ENCODE data around the gene CUX1.

The CUX1 gene

DNA sequence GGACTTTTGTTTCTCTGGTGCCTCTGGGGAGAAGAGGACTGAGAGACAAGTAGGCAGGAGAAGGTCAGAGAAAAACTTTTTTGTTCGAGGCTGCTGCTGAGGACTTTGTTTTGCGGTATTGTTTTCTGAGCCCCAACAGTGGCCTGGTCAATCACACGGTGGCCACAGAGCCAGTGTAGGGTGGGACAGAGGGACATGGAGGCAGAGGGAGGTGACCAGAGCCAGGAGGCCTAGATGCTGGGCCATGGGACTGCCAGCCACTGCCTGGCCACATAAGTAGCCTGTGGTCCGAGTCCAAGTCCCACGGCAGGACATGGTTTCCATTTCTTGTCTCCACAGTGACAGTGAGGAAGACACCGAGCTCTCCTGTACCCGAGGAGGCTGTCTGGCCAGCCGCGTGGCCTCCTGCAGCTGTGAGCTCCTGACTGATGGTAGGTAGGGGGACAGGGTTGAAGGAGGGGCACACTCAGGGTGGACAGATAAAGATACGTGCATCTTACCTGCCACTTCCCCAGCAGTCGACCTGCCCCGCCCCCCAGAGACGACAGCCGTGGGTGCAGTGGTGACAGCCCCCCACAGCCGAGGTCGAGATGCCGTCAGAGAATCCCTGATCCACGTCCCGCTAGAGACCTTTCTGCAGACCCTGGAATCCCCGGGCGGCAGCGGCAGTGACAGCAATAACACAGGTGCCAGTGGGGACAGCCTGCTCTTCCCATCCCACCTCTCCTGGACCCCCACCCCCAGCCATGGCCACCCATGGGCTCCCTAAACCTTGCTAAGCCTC, 496.8 kb downstream of the CUX1 start:
- no peaks in the 10 kb centered on the region for H3K36me3 ChIP-seq (ENCODE audit: low read depth)

DNA sequence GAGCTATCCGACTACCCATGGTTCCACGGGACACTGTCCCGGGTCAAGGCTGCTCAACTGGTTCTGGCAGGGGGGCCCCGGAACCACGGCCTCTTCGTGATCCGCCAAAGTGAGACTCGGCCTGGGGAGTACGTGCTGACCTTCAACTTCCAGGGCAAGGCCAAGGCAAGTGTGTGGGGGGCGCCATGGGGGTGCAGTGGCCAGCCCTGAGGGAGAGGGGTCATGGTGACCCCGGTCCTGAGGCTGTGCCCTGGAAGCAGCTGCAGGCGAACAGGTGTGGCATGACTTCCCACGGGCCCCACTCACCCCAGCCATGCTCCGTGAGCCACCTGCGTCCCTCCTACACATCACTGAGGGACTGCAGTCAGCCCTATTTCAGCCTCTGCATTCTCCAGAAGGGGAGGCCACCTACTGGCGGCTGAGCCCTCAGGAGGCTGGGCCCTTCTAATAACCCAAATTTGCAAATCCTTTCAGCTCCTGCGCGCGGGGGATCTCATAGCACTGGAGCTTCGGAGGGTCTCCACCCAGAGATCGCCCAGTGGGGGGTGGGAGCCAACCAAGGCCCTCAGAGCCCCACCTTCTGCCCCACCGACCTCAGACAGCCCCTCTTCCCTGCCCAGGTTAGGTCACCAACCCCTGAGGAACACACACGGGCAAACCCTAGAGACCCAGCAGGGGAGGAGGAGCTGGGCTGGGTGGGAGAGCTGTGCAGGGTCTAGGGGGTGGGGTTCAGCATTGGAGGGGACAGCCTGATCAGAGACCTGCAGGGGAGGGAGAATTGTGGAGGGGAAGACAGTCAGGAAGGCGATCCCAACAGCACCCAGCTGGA, 500.0 kb downstream of the CUX1 start:
- Histone ChIP-seq H3K4me3 (ENCODE audit: severe bottlenecking) (no peak overlapping the region), H3K9me3 (ENCODE audit: severe bottlenecking) (no peaks in the 10 kb centered on the region), H3K4me1 (ENCODE audit: insufficient read depth, poor library complexity, severe bottlenecking) (peaks cover 5% of the 10 kb centered on the region), H3K27ac (ENCODE audit: poor library complexity, severe bottlenecking) (no peak overlapping the region), H3K27me3 (ENCODE audit: insufficient read depth, poor library complexity, severe bottlenecking) (no peaks in the 10 kb centered on the region), H3K36me3 (ENCODE audit: low read depth) (no peaks in the 10 kb centered on the region)
- TF ChIP-seq, protein P1, sequence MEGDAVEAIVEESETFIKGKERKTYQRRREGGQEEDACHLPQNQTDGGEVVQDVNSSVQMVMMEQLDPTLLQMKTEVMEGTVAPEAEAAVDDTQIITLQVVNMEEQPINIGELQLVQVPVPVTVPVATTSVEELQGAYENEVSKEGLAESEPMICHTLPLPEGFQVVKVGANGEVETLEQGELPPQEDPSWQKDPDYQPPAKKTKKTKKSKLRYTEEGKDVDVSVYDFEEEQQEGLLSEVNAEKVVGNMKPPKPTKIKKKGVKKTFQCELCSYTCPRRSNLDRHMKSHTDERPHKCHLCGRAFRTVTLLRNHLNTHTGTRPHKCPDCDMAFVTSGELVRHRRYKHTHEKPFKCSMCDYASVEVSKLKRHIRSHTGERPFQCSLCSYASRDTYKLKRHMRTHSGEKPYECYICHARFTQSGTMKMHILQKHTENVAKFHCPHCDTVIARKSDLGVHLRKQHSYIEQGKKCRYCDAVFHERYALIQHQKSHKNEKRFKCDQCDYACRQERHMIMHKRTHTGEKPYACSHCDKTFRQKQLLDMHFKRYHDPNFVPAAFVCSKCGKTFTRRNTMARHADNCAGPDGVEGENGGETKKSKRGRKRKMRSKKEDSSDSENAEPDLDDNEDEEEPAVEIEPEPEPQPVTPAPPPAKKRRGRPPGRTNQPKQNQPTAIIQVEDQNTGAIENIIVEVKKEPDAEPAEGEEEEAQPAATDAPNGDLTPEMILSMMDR (IDR thresholded peaks at IDR 0.05; ENCODE audit: poor library complexity, severe bottlenecking), result no peak
- DNase-seq (ENCODE audit: low spot score) (no peak), ATAC-seq (ENCODE audit: low read depth) (no peak)

More for the DNA sequence above, 496.8 kb downstream of the CUX1 start:
- Histone ChIP-seq H3K4me3 (ENCODE audit: severe bottlenecking) (no peak overlapping the region), H3K9me3 (ENCODE audit: severe bottlenecking) (no peaks in the 10 kb centered on the region), H3K27ac (ENCODE audit: poor library complexity, severe bottlenecking) (no peak overlapping the region), H3K27me3 (ENCODE audit: insufficient read depth, poor library complexity, severe bottlenecking) (no peaks in the 10 kb centered on the region), H3K4me1 (ENCODE audit: insufficient read depth, poor library complexity, severe bottlenecking) (peaks cover 5% of the 10 kb centered on the region)
- TF ChIP-seq, protein P1 (IDR thresholded peaks at IDR 0.05; ENCODE audit: poor library complexity, severe bottlenecking), result no peak
- DNase-seq (ENCODE audit: low spot score), result no peak
- no peak for ATAC-seq (ENCODE audit: low read depth)

DNA sequence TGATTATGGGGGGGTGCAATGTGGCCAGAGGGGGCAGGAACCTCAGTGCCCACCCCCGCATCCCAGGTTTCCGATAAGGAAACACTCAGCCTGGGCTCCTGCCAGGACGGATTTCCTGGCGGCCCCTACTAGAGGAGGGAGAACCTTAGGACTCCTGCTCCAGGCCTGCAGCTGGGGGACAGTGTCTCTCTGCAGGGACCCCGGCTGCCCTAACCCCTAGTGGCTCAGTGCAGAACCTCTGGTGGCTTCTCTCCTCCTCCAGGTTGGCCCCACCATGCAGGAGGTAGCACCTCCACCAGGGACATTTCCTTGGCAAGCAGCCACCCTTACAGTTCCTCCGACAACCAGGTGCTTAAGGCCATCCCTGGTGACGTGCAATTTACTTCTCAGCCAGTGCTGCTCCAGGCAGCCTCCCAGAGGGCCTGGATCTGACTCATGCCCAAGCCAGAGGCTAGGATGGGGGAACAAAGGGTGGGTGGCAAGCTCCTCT, 501.1 kb downstream of the CUX1 start:
- H3K27ac ChIP-seq (ENCODE audit: poor library complexity, severe bottlenecking), result peak overlapping the region; percentile 14
- H3K36me3 ChIP-seq (ENCODE audit: low read depth), result no peaks in the 10 kb centered on the region
- no peaks in the 10 kb centered on the region for H3K9me3 ChIP-seq (ENCODE audit: severe bottlenecking)
- TF ChIP-seq, protein P1 (IDR thresholded peaks at IDR 0.05; ENCODE audit: poor library complexity, severe bottlenecking), result no peak
- ATAC-seq (ENCODE audit: low read depth) (peak; percentile 95), DNase-seq (ENCODE audit: low spot score) (peak; percentile 74)
- H3K4me3 ChIP-seq (ENCODE audit: severe bottlenecking), result no peak overlapping the region
- H3K4me1 ChIP-seq (ENCODE audit: insufficient read depth, poor library complexity, severe bottlenecking), result peaks cover 5% of the 10 kb centered on the region
- H3K27me3 ChIP-seq (ENCODE audit: insufficient read depth, poor library complexity, severe bottlenecking), result no peaks in the 10 kb centered on the region

DNA sequence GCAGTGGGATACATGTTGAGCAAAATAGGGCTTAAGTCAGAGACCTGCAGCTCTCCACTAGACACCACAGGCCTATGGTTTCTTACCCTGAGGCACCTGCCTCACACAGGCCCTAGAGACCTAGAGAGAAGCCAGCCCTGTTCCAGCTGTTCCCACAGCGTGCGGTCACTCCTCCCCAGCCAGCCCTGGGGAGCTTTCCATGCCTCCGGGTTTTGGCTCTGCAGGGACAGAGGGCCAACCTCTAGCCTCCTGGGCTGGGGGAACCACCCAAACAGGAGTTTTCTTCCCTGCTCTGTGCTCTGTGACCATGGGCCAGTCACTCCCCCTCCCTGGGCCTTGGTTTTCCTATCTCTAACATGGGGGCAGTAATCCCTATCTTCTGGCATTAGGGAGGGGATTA, 502.2 kb downstream of the CUX1 start:
- no peak overlapping the region for H3K27ac ChIP-seq (ENCODE audit: poor library complexity, severe bottlenecking)
- no peaks in the 10 kb centered on the region for H3K9me3 ChIP-seq (ENCODE audit: severe bottlenecking)
- no peak for DNase-seq (ENCODE audit: low spot score)
- ATAC-seq (ENCODE audit: low read depth), result no peak
- no peak overlapping the region for H3K4me3 ChIP-seq (ENCODE audit: severe bottlenecking)
- H3K4me1 ChIP-seq (ENCODE audit: insufficient read depth, poor library complexity, severe bottlenecking), result peaks cover 5% of the 10 kb centered on the region
- no peaks in the 10 kb centered on the region for H3K36me3 ChIP-seq (ENCODE audit: low read depth)
- no peaks in the 10 kb centered on the region for H3K27me3 ChIP-seq (ENCODE audit: insufficient read depth, poor library complexity, severe bottlenecking)
- TF ChIP-seq, protein P1 (IDR thresholded peaks at IDR 0.05; ENCODE audit: poor library complexity, severe bottlenecking), result no peak

All from RWPE2 (cell line).